ENCODE measurements around the gene NECTIN3.

Gene NECTIN3

GRCh38 chr3:111210866-111211564, 139.4 kb downstream of the NECTIN3 start:
- TF ChIP-seq CTCF (IDR thresholded peaks at IDR 0.05; ENCODE audit: low read length) (no peak), EZH2phosphoT487 (IDR thresholded peaks at IDR 0.05; ENCODE audit: low read length) (no peak), EZH2 (optimal IDR thresholded peaks at IDR 0.05; ENCODE audit: low read depth, low read length) (no peak)
- Histone ChIP-seq H3K4me2 (ENCODE audit: low read depth, low read length) (no peak overlapping the region), H3K27ac (ENCODE audit: low read length) (no peak overlapping the region)

GRCh38 chr3:111212511-111212910, 140.9 kb downstream of the NECTIN3 start:
- Histone ChIP-seq H3K9ac (ENCODE audit: low read length) (no peak overlapping the region), H3K4me1 (ENCODE audit: low read length) (no peaks in the 10 kb centered on the region), H3K27me3 (replicated peaks; ENCODE audit: insufficient read depth, low read length) (no peaks in the 10 kb centered on the region), H2AFZ (ENCODE audit: low read length) (no peak overlapping the region), H3K9me3 (replicated peaks; ENCODE audit: insufficient read depth, low read length) (no peaks in the 10 kb centered on the region), H3K4me3 (ENCODE audit: low read length) (no peak overlapping the region), H3K36me3 (replicated peaks; ENCODE audit: insufficient read depth, low read length) (no peaks in the 10 kb centered on the region), H3K79me2 (ENCODE audit: low read length) (no peaks in the 10 kb centered on the region), H3K4me2 (ENCODE audit: low read depth, low read length) (no peak overlapping the region), H3K9me2 (replicated peaks; ENCODE audit: insufficient read depth, low read length) (no peaks in the 10 kb centered on the region), H3F3A (ENCODE audit: insufficient read depth, low read length) (no peaks in the 10 kb centered on the region), H3K27ac (ENCODE audit: low read length) (no peak overlapping the region), H4K20me1 (ENCODE audit: insufficient read depth, low read length) (no peaks in the 10 kb centered on the region)
- no peak for TF ChIP-seq CTCF (IDR thresholded peaks at IDR 0.05; ENCODE audit: low read length)
- no peak for TF ChIP-seq EZH2 (optimal IDR thresholded peaks at IDR 0.05; ENCODE audit: low read depth, low read length)
- no peak for TF ChIP-seq EZH2phosphoT487 (IDR thresholded peaks at IDR 0.05; ENCODE audit: low read length)
- DNase-seq, result no peak

More at GRCh38 chr3:111210866-111211564, 139.4 kb downstream of the NECTIN3 start:
- Histone ChIP-seq H3F3A (ENCODE audit: insufficient read depth, low read length) (no peaks in the 10 kb centered on the region), H3K4me3 (ENCODE audit: low read length) (no peak overlapping the region), H3K79me2 (ENCODE audit: low read length) (no peaks in the 10 kb centered on the region), H3K9me3 (replicated peaks; ENCODE audit: insufficient read depth, low read length) (no peaks in the 10 kb centered on the region), H2AFZ (ENCODE audit: low read length) (no peak overlapping the region), H3K9ac (ENCODE audit: low read length) (no peak overlapping the region), H3K27me3 (replicated peaks; ENCODE audit: insufficient read depth, low read length) (no peaks in the 10 kb centered on the region), H4K20me1 (ENCODE audit: insufficient read depth, low read length) (no peaks in the 10 kb centered on the region), H3K36me3 (replicated peaks; ENCODE audit: insufficient read depth, low read length) (no peaks in the 10 kb centered on the region), H3K4me1 (ENCODE audit: low read length) (no peaks in the 10 kb centered on the region), H3K9me2 (replicated peaks; ENCODE audit: insufficient read depth, low read length) (no peaks in the 10 kb centered on the region)
- no peak for DNase-seq

GRCh38 chr3:111215481-111215880, 143.9 kb downstream of the NECTIN3 start:
- H3F3A ChIP-seq (ENCODE audit: insufficient read depth, low read length), result no peaks in the 10 kb centered on the region
- TF ChIP-seq CTCF (IDR thresholded peaks at IDR 0.05; ENCODE audit: low read length), result no peak
- TF ChIP-seq EZH2phosphoT487 (IDR thresholded peaks at IDR 0.05; ENCODE audit: low read length), result no peak
- no peak for TF ChIP-seq EZH2 (optimal IDR thresholded peaks at IDR 0.05; ENCODE audit: low read depth, low read length)
- no peaks in the 10 kb centered on the region for H4K20me1 ChIP-seq (ENCODE audit: insufficient read depth, low read length)
- H3K4me3 ChIP-seq (ENCODE audit: low read length), result no peak overlapping the region
- H3K79me2 ChIP-seq (ENCODE audit: low read length), result no peaks in the 10 kb centered on the region
- no peaks in the 10 kb centered on the region for H3K27me3 ChIP-seq (replicated peaks; ENCODE audit: insufficient read depth, low read length)
- H3K9me2 ChIP-seq (replicated peaks; ENCODE audit: insufficient read depth, low read length), result no peaks in the 10 kb centered on the region
- H3K36me3 ChIP-seq (replicated peaks; ENCODE audit: insufficient read depth, low read length), result no peaks in the 10 kb centered on the region
- H3K27ac ChIP-seq (ENCODE audit: low read length), result no peak overlapping the region
- no peak overlapping the region for H2AFZ ChIP-seq (ENCODE audit: low read length)
- no peak overlapping the region for H3K4me2 ChIP-seq (ENCODE audit: low read depth, low read length)
- no peaks in the 10 kb centered on the region for H3K4me1 ChIP-seq (ENCODE audit: low read length)
- DNase-seq, result no peak
- no peaks in the 10 kb centered on the region for H3K9me3 ChIP-seq (replicated peaks; ENCODE audit: insufficient read depth, low read length)
- no peak overlapping the region for H3K9ac ChIP-seq (ENCODE audit: low read length)

Measured in MM.1S (cell line).